Kidney epithelial cell (primary cell): ENCODE measurements around the gene GLCE. TPM values are rescaled to one million over a fixed set of nuclear protein-coding genes. Genes with fewer than 3 reads are reported as not detected.
"Not testable (repeated sequence)": the region's sequence is repeated elsewhere in the genome, so short reads cannot be mapped to it uniquely, and the experiment has no call there.

Experiments used
- DNase-seq: peaks from one replicate; pipeline ENCODE4 v3.0.0-alpha.2; 2010; ENCODE audit warnings: low read depth
- H3K27me3 ChIP-seq: 2 replicates; pipeline ENCODE4 v1.6.0; 2011; ENCODE audit warnings: low read length; ENCODE audit not compliant: control insufficient read depth, insufficient read depth
- H3K36me3 ChIP-seq: 2 replicates; pipeline ENCODE4 v1.5.1; 2011; ENCODE audit warnings: low read length; ENCODE audit not compliant: control insufficient read depth, insufficient read depth
- H3K4me3 ChIP-seq: 2 replicates; pipeline ENCODE4 v1.5.1; 2011; ENCODE audit warnings: low read depth, mild to moderate bottlenecking, control low read depth, low read length
- total RNA-seq: library from RNA; depleted of rRNA; stranded (reverse); fragments of >200 nt; gene quantifications from 2 replicates; pipeline ENCODE4 v1.2.3, GENCODE V29; 2015
- TF ChIP-seq, protein P1 (sequence below): IDR thresholded peaks from 2 replicates; pipeline ENCODE4 v1.5.1; 2011; ENCODE audit warnings: mild to moderate bottlenecking, moderate library complexity, low read length, control low read depth, inconsistent platforms; ENCODE audit not compliant: insufficient read depth, poor library complexity, severe bottlenecking

The GLCE gene
- total RNA-seq, 1 donor from 2014 or later: 11.0 TPM

DNA sequence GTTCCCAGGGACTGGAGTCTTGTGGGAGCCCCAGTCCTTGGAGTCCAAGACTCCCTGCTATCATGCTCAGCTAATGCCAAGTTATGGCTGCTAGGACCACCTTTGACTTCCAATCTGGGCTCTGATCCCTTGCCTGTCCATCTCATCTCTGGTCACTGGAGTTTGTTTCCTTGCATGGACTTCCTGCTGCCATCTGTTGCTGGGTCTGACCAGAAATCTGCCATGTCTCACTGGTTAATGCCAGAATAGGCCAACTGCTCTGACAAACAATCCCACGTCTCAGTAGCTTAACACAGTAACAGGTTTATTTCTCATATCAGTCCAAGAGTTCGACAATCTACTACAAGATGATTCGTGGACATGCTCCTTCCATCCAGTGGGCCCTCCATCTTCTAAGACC lies 10.1 kb upstream of the GLCE start:
- Histone ChIP-seq H3K36me3 (no peaks in the 10 kb centered on the region), H3K4me3 (no peak overlapping the region), H3K27me3 (peaks cover 9% of the 10 kb centered on the region)
- no peak for DNase-seq
- TF ChIP-seq, protein P1, sequence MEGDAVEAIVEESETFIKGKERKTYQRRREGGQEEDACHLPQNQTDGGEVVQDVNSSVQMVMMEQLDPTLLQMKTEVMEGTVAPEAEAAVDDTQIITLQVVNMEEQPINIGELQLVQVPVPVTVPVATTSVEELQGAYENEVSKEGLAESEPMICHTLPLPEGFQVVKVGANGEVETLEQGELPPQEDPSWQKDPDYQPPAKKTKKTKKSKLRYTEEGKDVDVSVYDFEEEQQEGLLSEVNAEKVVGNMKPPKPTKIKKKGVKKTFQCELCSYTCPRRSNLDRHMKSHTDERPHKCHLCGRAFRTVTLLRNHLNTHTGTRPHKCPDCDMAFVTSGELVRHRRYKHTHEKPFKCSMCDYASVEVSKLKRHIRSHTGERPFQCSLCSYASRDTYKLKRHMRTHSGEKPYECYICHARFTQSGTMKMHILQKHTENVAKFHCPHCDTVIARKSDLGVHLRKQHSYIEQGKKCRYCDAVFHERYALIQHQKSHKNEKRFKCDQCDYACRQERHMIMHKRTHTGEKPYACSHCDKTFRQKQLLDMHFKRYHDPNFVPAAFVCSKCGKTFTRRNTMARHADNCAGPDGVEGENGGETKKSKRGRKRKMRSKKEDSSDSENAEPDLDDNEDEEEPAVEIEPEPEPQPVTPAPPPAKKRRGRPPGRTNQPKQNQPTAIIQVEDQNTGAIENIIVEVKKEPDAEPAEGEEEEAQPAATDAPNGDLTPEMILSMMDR: no peak

DNA sequence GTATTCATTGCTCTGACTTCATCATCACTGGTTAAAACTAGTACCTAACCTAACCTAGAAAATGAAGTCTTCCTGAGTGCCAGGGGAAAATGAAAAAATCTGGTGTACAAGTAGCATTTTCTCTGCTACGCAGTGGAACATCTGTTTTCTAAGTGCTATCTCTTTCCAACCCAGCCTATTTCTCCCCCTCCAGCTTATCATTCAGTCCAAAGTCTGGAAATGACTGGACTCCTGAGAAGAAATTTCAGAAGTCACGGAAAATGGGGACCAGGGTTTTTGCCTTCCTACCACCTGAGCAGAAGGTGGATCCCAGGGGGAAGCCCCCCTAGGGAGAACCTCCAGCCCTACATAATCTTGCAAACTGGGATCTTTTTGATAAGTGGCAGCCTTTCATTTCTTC lies 9.6 kb upstream of the GLCE start:
- Histone ChIP-seq H3K36me3 (no peaks in the 10 kb centered on the region), H3K27me3 (peaks cover 9% of the 10 kb centered on the region), H3K4me3 (no peak overlapping the region)
- no peak for DNase-seq
- TF ChIP-seq, protein P1: no peak

DNA sequence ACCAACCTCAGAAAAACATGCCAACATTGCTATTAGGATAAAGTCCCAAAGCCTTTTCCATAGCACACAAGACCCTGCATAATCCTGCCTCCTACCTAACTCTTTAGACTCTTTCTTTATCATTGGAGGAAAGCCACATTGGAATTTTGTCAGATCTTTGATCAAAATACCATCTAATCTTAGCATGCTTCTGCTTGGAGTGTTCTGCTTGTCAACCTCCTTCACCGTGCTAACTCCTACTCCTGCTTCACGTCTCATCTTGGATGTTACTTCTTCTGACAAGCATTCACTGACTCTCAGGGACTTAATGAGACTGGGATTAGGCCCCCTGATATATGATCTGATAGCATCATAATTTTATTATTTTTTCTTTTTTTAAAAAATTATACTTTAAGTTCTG lies 7.4 kb upstream of the GLCE start:
- peaks cover 9% of the 10 kb centered on the region for H3K27me3 ChIP-seq
- no peak overlapping the region for H3K4me3 ChIP-seq
- TF ChIP-seq, protein P1: no peak
- no peaks in the 10 kb centered on the region for H3K36me3 ChIP-seq
- DNase-seq: no peak

DNA sequence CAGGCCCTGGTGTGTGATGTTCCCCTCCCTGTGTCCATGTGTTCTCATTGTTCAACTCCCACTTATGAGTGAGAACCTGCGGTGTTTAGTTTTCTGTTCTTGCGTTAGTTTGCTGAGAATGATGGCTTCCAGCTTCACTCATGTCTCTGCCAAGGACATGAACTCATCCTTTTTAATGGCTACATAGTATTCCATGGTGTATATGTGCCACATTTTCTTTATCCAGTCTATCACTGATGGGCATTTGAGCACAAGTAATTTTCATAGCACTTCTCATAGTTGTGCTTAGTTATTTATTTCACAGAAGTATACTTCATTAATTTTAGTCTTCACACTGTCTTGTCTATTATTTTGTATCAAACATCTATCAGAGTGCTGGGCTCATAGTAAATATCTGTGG lies 6.8 kb upstream of the GLCE start:
- not testable (repeated sequence) for DNase-seq, H3K27me3 ChIP-seq, H3K36me3 ChIP-seq, H3K4me3 ChIP-seq

DNA sequence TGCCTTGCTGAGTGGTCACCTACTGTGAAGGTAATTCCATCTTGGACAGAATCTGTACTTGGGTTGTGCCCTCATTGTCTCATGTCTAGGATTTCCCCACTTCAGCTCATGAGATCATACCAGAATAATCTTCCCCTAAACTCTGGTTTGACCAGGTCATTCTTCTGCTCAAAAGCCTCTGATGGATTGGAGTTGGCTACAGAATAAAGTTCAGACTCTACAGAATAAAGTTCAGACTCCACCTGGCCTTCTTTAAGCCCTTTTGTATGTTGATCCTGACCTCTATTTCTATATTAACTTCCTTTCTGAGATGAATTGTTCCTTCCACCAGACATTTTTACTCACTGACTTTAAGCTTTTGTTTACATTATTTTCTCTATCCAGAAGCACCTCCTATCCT lies 6.4 kb upstream of the GLCE start:
- Histone ChIP-seq H3K27me3 (peaks cover 6% of the 10 kb centered on the region), H3K36me3 (no peaks in the 10 kb centered on the region), H3K4me3 (no peak overlapping the region)
- TF ChIP-seq, protein P1: no peak
- DNase-seq: no peak

DNA sequence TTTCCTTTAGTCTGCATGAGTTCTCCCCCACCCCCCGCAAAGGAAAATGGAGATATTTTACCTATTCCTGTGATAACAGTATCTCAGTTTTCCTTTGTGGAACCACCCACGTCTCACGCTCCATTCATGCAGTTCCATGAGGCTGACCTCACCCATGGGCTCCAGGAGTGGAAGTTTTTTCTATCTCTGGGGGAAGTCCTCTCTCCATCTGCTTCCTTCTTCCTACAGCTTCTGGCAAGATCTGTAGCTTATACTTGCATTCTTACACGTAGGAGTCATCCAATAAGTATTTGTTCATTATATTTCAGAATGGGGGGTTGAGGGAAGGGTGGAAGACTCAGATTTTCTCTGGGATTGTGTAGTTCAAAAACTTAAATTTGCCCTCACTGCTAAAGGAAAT lies 5.8 kb upstream of the GLCE start:
- H3K36me3 ChIP-seq: no peaks in the 10 kb centered on the region
- H3K27me3 ChIP-seq: peaks cover 6% of the 10 kb centered on the region
- no peak overlapping the region for H3K4me3 ChIP-seq
- no peak for DNase-seq
- TF ChIP-seq, protein P1: no peak
